Panc1 (cell line): ENCODE measurements around the gene SEL1L3. TPM values are rescaled to one million over a fixed set of nuclear protein-coding genes. Genes with fewer than 3 reads are reported as not detected.

Experiments
- ATAC-seq: fragments of 200-7000 bp; cut with Tn5 transposase; 2 replicates; pipeline ENCODE4 v1.9.1; 2020; ENCODE audit warnings: mild to moderate bottlenecking, moderate library complexity
- BruUV-seq: library from RNA; stranded (reverse); fragments of 400-500 nt; replicated peaks from 2 replicates; lab custom pipeline; 2021; lab: Mats Ljungman, UMichigan
- CTCF ChIA-PET: fragments of 300-600 bp; sonication (Branson Sonifier 250); formaldehyde crosslinking; loops from one replicate; lab custom pipeline; 2022; ENCODE audit warnings: antibody characterized with exemption; lab: Charles Lee
- POLR2A ChIA-PET: fragments of 300-600 bp; sonication (Branson Sonifier 250); formaldehyde crosslinking; loops from one replicate; lab custom pipeline; 2022; ENCODE audit warnings: antibody characterized with exemption; lab: Charles Lee
- DNase-seq: peaks from one replicate; pipeline ENCODE4 v3.0.0-alpha.2; 2010; ENCODE audit warnings: low read depth, low spot score
- H3K27ac ChIP-seq: 2 replicates; pipeline ENCODE4 v1.5.1; 2011; ENCODE audit warnings: mild to moderate bottlenecking, low read length, inconsistent platforms
- H3K27me3 ChIP-seq: fragments of 200-500 bp; sonication (Bioruptor generic); 2 replicates; pipeline ENCODE4 v1.6.0; 2014; ENCODE audit warnings: low read length, inconsistent platforms; ENCODE audit not compliant: control insufficient read depth, insufficient read depth
- H3K36me3 ChIP-seq: fragments of 200-500 bp; sonication (Bioruptor generic); 2 replicates; pipeline ENCODE4 v1.5.1; 2014; ENCODE audit warnings: inconsistent platforms, mild to moderate bottlenecking, low read length, moderate library complexity; ENCODE audit not compliant: control insufficient read depth, insufficient read depth
- H3K4me1 ChIP-seq: 2 replicates; pipeline ENCODE4 v1.5.1; 2011; ENCODE audit warnings: inconsistent platforms, mild to moderate bottlenecking, low read length, moderate library complexity; ENCODE audit not compliant: control insufficient read depth, insufficient read depth
- H3K4me3 ChIP-seq, 2 experiments: 2 replicates each; pipeline ENCODE4 v1.5.1; 2011 to 2012; ENCODE audit warnings: low read depth in 2 of 2, low read length in 2 of 2, mild to moderate bottlenecking in 2 of 2, inconsistent platforms in 1 of 2, moderate library complexity in 1 of 2
- H3K9me3 ChIP-seq: fragments of 200-500 bp; sonication (Bioruptor generic); 2 replicates; pipeline ENCODE4 v1.5.1; 2014; ENCODE audit warnings: low read depth, mild to moderate bottlenecking, inconsistent platforms, low read length, moderate library complexity; ENCODE audit not compliant: control insufficient read depth, insufficient read depth
- POLR2AphosphoS5 ChIP-seq: IDR thresholded peaks from 2 replicates; pipeline ENCODE4 v1.6.1; 2012; ENCODE audit warnings: mild to moderate bottlenecking, low read depth, low read length, moderate library complexity
- SIN3A ChIP-seq: IDR thresholded peaks from 2 replicates; pipeline ENCODE4 v1.6.1; 2012; ENCODE audit warnings: low read depth, mild to moderate bottlenecking, low read length, moderate library complexity, borderline replicate concordance; ENCODE audit not compliant: insufficient read depth
- TCF7L2 ChIP-seq: IDR thresholded peaks from 2 replicates; pipeline ENCODE4 v1.6.1; 2011; ENCODE audit warnings: mild to moderate bottlenecking, low read depth, low read length, inconsistent platforms
- in situ Hi-C: cut with HindIII; loops from 2 replicates; pipeline ENCODE4 v1.10.0; 2016; ENCODE audit warnings: low sequenced_read_pairs, low pct_unique_long_range_greater_than_20kb
- intact Hi-C: fragments of 100-400 bp; cut with micrococcal nuclease; formaldehyde crosslinking; loops from one replicate; pipeline ENCODE4 v1.10.0; 2022; ENCODE audit not compliant: unreplicated experiment
- total RNA-seq: library from RNA; stranded (reverse); gene quantifications from one replicate; pipeline ENCODE4 v1.2.1, GENCODE V29; 2021; ENCODE audit not compliant: unreplicated experiment
- TF ChIP-seq, protein P1 (sequence below): fragments of 450-650 bp; IDR thresholded peaks from 2 replicates; pipeline ENCODE4 v1.5.1; 2017; ENCODE audit warnings: mild to moderate bottlenecking
- TF ChIP-seq, protein P2 (sequence below), 2 experiments: IDR thresholded peaks; 2 replicates each; pipeline ENCODE4 v1.6.1; 2011 to 2012; ENCODE audit warnings: low read depth in 2 of 2, control low read depth in 1 of 2, low read length in 1 of 2, mild to moderate bottlenecking in 1 of 2, moderate library complexity in 1 of 2; ENCODE audit not compliant: insufficient read depth in 1 of 2

Gene SEL1L3
- total RNA-seq, 1 experiment from 2014 or later: 1.1 TPM

- BruUV-seq: no TSS peak
- intact Hi-C loops: no loop called here
- Histone ChIP-seq H3K36me3 (no peaks in the 10 kb centered on the region), H3K27ac (no peak overlapping the region), H3K4me3 (no peak overlapping the region), H3K27me3 (no peaks in the 10 kb centered on the region), H3K9me3 (no peaks in the 10 kb centered on the region), H3K4me1 (no peaks in the 10 kb centered on the region)
- DNase-seq (no peak), ATAC-seq (no peak)
- ChIA-PET POLR2A (no interaction called here), CTCF (no interaction called here)
- in situ Hi-C loops: no loop called here
- TF ChIP-seq, protein P1, sequence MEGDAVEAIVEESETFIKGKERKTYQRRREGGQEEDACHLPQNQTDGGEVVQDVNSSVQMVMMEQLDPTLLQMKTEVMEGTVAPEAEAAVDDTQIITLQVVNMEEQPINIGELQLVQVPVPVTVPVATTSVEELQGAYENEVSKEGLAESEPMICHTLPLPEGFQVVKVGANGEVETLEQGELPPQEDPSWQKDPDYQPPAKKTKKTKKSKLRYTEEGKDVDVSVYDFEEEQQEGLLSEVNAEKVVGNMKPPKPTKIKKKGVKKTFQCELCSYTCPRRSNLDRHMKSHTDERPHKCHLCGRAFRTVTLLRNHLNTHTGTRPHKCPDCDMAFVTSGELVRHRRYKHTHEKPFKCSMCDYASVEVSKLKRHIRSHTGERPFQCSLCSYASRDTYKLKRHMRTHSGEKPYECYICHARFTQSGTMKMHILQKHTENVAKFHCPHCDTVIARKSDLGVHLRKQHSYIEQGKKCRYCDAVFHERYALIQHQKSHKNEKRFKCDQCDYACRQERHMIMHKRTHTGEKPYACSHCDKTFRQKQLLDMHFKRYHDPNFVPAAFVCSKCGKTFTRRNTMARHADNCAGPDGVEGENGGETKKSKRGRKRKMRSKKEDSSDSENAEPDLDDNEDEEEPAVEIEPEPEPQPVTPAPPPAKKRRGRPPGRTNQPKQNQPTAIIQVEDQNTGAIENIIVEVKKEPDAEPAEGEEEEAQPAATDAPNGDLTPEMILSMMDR: no peak
- no peak for TF ChIP-seq SIN3A
- no peak for TF ChIP-seq POLR2AphosphoS5
- TF ChIP-seq TCF7L2: no peak
- TF ChIP-seq, protein P2, sequence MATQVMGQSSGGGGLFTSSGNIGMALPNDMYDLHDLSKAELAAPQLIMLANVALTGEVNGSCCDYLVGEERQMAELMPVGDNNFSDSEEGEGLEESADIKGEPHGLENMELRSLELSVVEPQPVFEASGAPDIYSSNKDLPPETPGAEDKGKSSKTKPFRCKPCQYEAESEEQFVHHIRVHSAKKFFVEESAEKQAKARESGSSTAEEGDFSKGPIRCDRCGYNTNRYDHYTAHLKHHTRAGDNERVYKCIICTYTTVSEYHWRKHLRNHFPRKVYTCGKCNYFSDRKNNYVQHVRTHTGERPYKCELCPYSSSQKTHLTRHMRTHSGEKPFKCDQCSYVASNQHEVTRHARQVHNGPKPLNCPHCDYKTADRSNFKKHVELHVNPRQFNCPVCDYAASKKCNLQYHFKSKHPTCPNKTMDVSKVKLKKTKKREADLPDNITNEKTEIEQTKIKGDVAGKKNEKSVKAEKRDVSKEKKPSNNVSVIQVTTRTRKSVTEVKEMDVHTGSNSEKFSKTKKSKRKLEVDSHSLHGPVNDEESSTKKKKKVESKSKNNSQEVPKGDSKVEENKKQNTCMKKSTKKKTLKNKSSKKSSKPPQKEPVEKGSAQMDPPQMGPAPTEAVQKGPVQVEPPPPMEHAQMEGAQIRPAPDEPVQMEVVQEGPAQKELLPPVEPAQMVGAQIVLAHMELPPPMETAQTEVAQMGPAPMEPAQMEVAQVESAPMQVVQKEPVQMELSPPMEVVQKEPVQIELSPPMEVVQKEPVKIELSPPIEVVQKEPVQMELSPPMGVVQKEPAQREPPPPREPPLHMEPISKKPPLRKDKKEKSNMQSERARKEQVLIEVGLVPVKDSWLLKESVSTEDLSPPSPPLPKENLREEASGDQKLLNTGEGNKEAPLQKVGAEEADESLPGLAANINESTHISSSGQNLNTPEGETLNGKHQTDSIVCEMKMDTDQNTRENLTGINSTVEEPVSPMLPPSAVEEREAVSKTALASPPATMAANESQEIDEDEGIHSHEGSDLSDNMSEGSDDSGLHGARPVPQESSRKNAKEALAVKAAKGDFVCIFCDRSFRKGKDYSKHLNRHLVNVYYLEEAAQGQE (IDR thresholded peaks at IDR 0.05; ENCODE audit: insufficient read depth in 1 of 2, low read depth in 2 of 2, low read length in 1 of 2): no peak
Observed at GRCh38 chr4:25835384-25835783, 27.4 kb downstream of the SEL1L3 start.

GRCh38 chr4:25834411-25835107 lies 28.2 kb downstream of the SEL1L3 start:
- TF ChIP-seq, protein P1: no peak
- TF ChIP-seq SIN3A (no peak), TCF7L2 (no peak), POLR2AphosphoS5 (no peak)
- TF ChIP-seq, protein P2 (IDR thresholded peaks at IDR 0.05; ENCODE audit: insufficient read depth in 1 of 2, low read depth in 2 of 2, low read length in 1 of 2): no peak
- BruUV-seq: no TSS peak
- no peaks in the 10 kb centered on the region for H3K27me3 ChIP-seq
- no peak overlapping the region for H3K27ac ChIP-seq
- DNase-seq: no peak
- H3K4me3 ChIP-seq: no peak overlapping the region
- in situ Hi-C loops (no loop called here), intact Hi-C loops (no loop called here)
- POLR2A ChIA-PET: no interaction called here
- no peak for ATAC-seq
- no peaks in the 10 kb centered on the region for H3K4me1 ChIP-seq
- CTCF ChIA-PET: no interaction called here
- H3K36me3 ChIP-seq: no peaks in the 10 kb centered on the region
- H3K9me3 ChIP-seq: no peaks in the 10 kb centered on the region
